AG04450 (cell line): ENCODE results near the gene PDE4A. TPM values are rescaled to one million over a fixed set of nuclear protein-coding genes. Genes with fewer than 3 reads are reported as not detected.
"Not testable (repeated sequence)": the region's sequence is repeated elsewhere in the genome, so short reads cannot be mapped to it uniquely, and the experiment has no call there.

Source experiments
- CTCF ChIA-PET: fragments of 300-600, 350-600 bp; formaldehyde crosslinking; extraction: SDS; loops from one replicate; lab custom pipeline; 2022; ENCODE audit warnings: antibody characterized with exemption, inconsistent platforms; lab: Charles Lee
- POLR2A ChIA-PET: fragments of 350-600 bp; formaldehyde crosslinking; extraction: SDS; loops from one replicate; lab custom pipeline; 2021; ENCODE audit warnings: antibody characterized with exemption, inconsistent platforms; lab: Yijun Ruan, JAX
- DNase-seq: peaks from one replicate; pipeline ENCODE4 v3.0.0-alpha.2; 2011; ENCODE audit warnings: low read depth, low spot score
- H3K27ac ChIP-seq: one replicate; pipeline ENCODE4 v1.5.1; 2012; ENCODE audit warnings: low read depth, low read length, control low read depth
- H3K27me3 ChIP-seq: one replicate; pipeline ENCODE4 v1.6.0; 2012; ENCODE audit warnings: low read length; ENCODE audit not compliant: control insufficient read depth, insufficient read depth
- H3K4me3 ChIP-seq: 2 replicates; pipeline ENCODE4 v1.5.1; 2011; ENCODE audit warnings: mild to moderate bottlenecking, low read depth, low read length, control low read depth
- H3K9me3 ChIP-seq: 2 replicates; pipeline ENCODE4 v1.5.1; 2012; ENCODE audit warnings: low read length; ENCODE audit not compliant: control insufficient read depth, insufficient read depth
- CTCF ChIP-seq: IDR thresholded peaks from 2 replicates; pipeline ENCODE4 v1.5.1; 2011; ENCODE audit warnings: low read depth, low read length, control low read depth, inconsistent platforms
- polyA plus RNA-seq: library from polyadenylated mRNA; depleted of rRNA; stranded (reverse); fragments of >200 nt; gene quantifications from 2 replicates; pipeline ENCODE4 v1.2.3, GENCODE V29; 2011

The PDE4A gene
- polyA plus RNA-seq, 1 experiment: 2.9 TPM

DNA sequence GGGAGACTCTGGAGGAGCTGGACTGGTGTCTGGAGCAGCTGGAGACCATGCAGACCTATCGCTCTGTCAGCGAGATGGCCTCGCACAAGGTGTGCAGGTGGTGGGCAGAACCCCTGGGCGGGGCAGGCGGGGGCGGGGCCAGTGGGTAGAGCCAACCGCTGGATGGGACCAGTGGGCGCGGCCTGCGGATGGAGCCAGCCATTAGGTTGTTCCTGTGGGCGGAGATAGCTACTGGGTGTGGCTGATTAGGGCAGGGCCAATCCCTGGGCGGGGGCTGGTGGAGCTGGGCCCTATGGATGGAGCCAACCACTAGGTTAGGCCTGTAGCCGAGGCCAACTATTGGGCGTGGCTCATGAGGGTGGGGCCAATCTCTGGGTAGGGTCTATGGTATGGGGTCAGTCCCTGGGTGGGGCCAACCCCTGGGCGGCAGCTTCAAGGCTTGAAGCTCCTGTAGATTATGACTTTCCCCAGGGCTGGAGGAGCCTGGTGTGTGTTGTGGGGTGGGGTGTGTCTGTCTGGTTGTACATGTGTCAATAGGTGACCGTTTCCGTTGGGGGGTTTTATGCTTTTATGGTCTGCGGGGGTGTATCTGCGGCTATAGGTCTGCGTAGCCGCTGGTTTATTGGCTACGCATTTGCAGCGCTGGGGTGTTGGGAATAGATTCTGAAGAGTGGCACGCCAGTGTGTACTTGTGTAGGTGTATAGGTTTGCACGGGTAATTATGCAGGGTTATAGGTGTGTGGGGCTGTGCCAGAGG lies 30.7 kb downstream of the PDE4A start:
- Histone ChIP-seq H3K4me3 (no peak overlapping the region), H3K9me3 (no peaks in the 10 kb centered on the region), H3K27ac (no peak overlapping the region), H3K27me3 (no peaks in the 10 kb centered on the region)
- ChIA-PET CTCF (interaction anchor here (1.2 to 1.7 kb wide), 2 partner anchors 14 to 16 kb away, joined by 3 to 4 read pairs; no protein-coding TSS in a partner anchor), POLR2A (interaction anchor here (0.5 kb wide), 1 partner anchor 106 kb away, joined by 3 read pairs; no protein-coding TSS in a partner anchor)
- DNase-seq: no peak
- TF ChIP-seq CTCF: no peak

DNA sequence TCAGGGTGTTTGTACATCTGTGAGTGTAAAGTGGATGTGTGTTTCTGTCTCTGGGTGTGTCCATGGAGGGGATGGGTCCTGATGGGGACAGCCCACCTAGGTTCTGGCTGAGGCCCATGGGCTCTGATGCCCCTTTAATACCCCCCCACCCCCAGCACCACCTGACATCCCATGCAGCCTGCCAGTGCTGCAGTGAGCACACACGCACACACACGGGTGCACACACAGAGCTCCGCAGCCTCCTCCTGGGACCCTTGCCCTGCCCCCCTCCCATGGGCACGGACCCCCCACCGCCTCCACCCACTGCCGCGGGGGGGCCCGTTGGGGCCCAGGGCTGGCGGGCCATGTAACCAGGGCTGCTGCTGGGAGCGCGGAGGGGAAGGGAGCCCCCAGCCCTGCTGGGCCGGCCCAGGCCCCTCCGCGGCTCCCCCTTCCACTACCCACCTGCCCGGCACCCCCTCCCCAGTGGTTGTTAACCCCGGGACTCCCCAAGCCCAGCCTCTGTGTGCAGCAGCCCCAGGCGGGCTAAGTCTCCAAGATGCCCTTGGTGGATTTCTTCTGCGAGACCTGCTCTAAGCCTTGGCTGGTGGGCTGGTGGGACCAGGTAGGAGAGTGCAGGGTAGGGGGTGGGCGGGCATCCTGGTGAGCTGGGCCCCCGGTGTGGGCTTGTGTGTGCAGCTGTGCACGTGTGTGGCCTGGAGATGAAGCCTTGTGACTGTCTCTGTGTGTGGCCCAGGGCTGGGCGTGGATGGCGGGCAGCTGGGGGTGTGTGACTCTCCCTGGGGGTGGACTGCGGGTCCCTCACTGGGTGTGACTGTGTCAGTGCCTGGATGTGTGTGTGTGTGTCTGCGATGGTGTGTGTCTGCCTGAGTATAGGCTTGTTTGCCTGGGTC lies 32.6 kb downstream of the PDE4A start:
- no peak for DNase-seq
- CTCF ChIA-PET: no interaction called here
- Histone ChIP-seq H3K9me3 (no peaks in the 10 kb centered on the region), H3K4me3 (no peak overlapping the region), H3K27me3 (no peaks in the 10 kb centered on the region), H3K27ac (no peak overlapping the region)
- POLR2A ChIA-PET: interaction anchor here (1.6 kb wide), 1 partner anchor 21 kb away, joined by 4 read pairs; no protein-coding TSS in a partner anchor
- TF ChIP-seq CTCF: no peak

DNA sequence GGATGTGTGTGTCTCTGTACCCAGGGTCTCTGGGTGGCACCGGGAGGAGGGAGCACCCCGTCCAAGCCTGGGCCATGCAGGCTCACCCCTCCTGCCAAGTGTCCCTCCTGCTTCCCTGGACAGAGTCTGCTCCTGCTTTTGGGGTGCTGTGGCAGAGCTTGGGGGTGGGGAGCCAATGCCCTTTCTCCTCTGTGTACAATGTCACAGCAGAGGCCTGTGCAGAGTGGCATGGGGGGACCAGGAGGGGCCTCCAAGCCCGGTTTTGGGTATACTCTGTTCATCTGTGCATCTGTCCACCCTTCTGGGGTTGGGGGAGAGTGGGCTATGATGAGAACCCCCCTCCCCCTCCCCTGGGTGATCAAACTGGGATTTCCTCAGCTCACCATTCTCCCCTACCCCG lies 33.5 kb downstream of the PDE4A start:
- Histone ChIP-seq H3K27ac (no peak overlapping the region), H3K4me3 (no peak overlapping the region), H3K27me3 (no peaks in the 10 kb centered on the region), H3K9me3 (no peaks in the 10 kb centered on the region)
- POLR2A ChIA-PET: interaction anchor here (1.6 kb wide), 1 partner anchor 22 kb away, joined by 4 read pairs; no protein-coding TSS in a partner anchor
- DNase-seq: no peak
- CTCF ChIA-PET: interaction anchor here (1.9 kb wide), 1 partner anchor 25 kb away, joined by 9 read pairs; no protein-coding TSS in a partner anchor
- no peak for TF ChIP-seq CTCF

GRCh38 chr19:10454267-10454666 lies 33.9 kb downstream of the PDE4A start:
- H3K9me3 ChIP-seq: no peaks in the 10 kb centered on the region
- no peaks in the 10 kb centered on the region for H3K27me3 ChIP-seq
- no peak for DNase-seq
- H3K4me3 ChIP-seq: no peak overlapping the region
- POLR2A ChIA-PET: interaction anchor here (1.6 kb wide), 1 partner anchor 23 kb away, joined by 4 read pairs; no protein-coding TSS in a partner anchor
- CTCF ChIA-PET: interaction anchor here (0.6 to 1.9 kb wide), 2 partner anchors 24 to 31 kb away, joined by 9 to 12 read pairs; no protein-coding TSS in a partner anchor
- H3K27ac ChIP-seq: no peak overlapping the region
- TF ChIP-seq CTCF: no peak

- CTCF ChIA-PET, POLR2A ChIA-PET, H3K4me3 ChIP-seq, H3K27me3 ChIP-seq, H3K27ac ChIP-seq, DNase-seq, H3K9me3 ChIP-seq: not testable (repeated sequence)
These were observed 38.4 kb downstream of the PDE4A start for GRCh38 chr19:10458733-10459132.
